OCI-LY7 (cell line): ENCODE results near the gene ATP1A3.
"Not testable (repeated sequence)": the region's sequence is repeated elsewhere in the genome, so short reads cannot be mapped to it uniquely, and the experiment has no call there.

ENCODE experiments used
- EZH2phosphoT487 ChIP-seq: fragments of 200-600 bp; sonication (generic); IDR thresholded peaks from 2 replicates; pipeline ENCODE4 v1.6.1; 2018; ENCODE audit warnings: low read depth, borderline replicate concordance, mild to moderate bottlenecking, mixed run types, antibody characterized with exemption, low read length, moderate library complexity, mixed read lengths
- TF ChIP-seq, protein P1 (sequence below): fragments of 200-600 bp; sonication (generic); conservative IDR thresholded peaks from 2 replicates; pipeline ENCODE4 v1.5.1; 2014; ENCODE audit warnings: mild to moderate bottlenecking, antibody characterized with exemption, low read length, moderate library complexity, mixed read lengths

DNA sequence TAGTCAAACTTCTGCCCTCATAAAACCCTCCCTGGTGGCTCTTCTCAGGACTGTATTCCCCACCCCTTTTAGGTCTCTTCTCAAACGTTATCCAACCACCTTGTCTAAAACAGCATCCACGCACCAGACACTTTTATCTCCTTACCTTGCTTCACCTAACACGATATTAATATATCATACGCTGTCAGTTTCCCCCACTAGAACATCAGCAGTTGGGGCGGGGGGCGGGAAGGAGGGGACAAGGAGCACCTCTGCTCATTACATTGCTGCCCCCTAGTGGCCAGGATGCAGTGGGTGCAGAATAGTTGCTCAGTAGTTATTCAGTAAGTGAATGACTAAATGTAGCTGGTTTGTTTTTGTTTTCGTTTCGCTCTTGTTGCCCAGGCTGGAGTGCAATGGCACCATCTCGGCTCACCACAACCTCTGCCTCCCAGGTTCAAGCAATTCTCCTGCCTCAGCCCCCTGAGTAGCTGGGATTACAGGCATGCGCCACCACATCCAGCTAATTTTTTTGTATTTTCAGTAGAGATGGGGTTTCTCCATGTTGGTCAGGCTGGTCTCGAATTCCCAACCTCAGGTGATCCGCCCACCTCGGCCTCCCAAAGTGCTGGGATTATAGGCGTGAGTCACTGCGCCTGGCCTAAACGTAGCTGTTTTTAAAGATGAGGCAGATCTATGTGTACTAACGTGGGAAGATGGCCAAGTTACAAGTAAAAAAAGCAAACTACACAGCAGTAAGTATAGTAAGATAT lies 40.8 kb upstream of the ATP1A3 start:
- TF ChIP-seq, protein P1, sequence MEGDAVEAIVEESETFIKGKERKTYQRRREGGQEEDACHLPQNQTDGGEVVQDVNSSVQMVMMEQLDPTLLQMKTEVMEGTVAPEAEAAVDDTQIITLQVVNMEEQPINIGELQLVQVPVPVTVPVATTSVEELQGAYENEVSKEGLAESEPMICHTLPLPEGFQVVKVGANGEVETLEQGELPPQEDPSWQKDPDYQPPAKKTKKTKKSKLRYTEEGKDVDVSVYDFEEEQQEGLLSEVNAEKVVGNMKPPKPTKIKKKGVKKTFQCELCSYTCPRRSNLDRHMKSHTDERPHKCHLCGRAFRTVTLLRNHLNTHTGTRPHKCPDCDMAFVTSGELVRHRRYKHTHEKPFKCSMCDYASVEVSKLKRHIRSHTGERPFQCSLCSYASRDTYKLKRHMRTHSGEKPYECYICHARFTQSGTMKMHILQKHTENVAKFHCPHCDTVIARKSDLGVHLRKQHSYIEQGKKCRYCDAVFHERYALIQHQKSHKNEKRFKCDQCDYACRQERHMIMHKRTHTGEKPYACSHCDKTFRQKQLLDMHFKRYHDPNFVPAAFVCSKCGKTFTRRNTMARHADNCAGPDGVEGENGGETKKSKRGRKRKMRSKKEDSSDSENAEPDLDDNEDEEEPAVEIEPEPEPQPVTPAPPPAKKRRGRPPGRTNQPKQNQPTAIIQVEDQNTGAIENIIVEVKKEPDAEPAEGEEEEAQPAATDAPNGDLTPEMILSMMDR, result peak; percentile 92
- TF ChIP-seq EZH2phosphoT487, result not testable (repeated sequence)
